Prostate gland (tissue), 2 donors: ENCODE results near the gene CRLF1.
A peak's percentile ranks its signal among the peaks of the same experiment; 100 is the strongest.

Experiments used
- POLR2A ChIP-seq: fragments of 450-650 bp; IDR thresholded peaks from one replicate; pipeline ENCODE4 v1.6.1; 2016; ENCODE audit warnings: antibody characterized with exemption, mild to moderate bottlenecking
- POLR2AphosphoS5 ChIP-seq: sonication (generic); formaldehyde crosslinking; IDR thresholded peaks from one replicate; pipeline ENCODE4 v1.6.1; 2017; ENCODE audit warnings: antibody characterized with exemption
- TF ChIP-seq, protein P1 (sequence below), 4 experiments: fragments of 200-600 bp in 2 of 4; fragments of 450-650 bp in 2 of 4; sonication (generic) in 2 of 4; IDR thresholded peaks; 1 replicate in 3 of 4; 2 replicates in 1 of 4; pipeline ENCODE4 v1.5.1; 2016 to 2019; ENCODE audit warnings: antibody characterized with exemption in 4 of 4, mild to moderate bottlenecking in 2 of 4, moderate library complexity in 2 of 4

DNA sequence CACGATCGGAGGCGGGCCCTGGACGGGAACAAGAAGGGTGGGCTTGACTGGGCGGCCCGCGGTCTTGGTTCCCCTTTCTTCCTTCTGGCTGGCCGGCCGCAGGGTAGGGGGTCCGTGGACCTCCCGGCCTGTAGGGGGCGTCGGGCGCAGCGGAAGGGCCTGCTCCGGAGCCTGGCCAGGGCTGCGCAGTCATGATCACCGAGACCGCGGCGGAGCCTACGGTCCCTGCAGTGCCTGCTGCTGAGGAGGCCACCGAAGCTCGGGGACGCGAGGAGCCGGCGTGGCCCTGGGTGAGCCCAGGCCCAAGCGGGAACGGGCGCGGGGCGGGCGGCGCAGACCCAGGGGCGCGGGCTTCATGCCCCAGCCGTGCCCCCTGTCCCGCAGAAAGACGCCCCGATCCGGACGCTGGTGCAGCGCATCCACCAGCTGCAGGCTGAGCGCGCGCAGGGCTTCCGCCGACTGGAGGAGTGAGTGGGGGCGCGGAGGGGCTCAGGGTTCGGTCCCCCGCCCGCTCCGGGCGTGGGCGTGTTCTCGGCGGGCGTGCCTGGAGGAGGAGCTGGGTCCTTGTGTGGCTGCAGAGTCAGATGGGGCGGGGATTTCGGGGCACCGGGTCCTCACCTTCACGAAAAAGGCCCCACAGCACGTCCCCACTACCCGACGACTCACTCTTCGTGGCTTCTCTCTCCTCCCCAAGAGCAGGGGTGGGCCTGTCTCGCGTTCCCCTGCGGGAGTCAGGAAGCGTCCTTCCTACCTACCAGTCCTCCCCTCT lies 17.8 kb downstream of the CRLF1 start, which contains the start of gene REX1BD:
- TF ChIP-seq POLR2A: peak; percentile 31
- TF ChIP-seq, protein P1, sequence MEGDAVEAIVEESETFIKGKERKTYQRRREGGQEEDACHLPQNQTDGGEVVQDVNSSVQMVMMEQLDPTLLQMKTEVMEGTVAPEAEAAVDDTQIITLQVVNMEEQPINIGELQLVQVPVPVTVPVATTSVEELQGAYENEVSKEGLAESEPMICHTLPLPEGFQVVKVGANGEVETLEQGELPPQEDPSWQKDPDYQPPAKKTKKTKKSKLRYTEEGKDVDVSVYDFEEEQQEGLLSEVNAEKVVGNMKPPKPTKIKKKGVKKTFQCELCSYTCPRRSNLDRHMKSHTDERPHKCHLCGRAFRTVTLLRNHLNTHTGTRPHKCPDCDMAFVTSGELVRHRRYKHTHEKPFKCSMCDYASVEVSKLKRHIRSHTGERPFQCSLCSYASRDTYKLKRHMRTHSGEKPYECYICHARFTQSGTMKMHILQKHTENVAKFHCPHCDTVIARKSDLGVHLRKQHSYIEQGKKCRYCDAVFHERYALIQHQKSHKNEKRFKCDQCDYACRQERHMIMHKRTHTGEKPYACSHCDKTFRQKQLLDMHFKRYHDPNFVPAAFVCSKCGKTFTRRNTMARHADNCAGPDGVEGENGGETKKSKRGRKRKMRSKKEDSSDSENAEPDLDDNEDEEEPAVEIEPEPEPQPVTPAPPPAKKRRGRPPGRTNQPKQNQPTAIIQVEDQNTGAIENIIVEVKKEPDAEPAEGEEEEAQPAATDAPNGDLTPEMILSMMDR (IDR thresholded peaks at IDR 0.05): peak; percentile 53 to 87 (median 82)
- TF ChIP-seq POLR2AphosphoS5: peak; percentile 29
